NCI-H1694 (cell line): ENCODE results near the gene CRHBP.
"Not testable (repeated sequence)": the region's sequence is repeated elsewhere in the genome, so short reads cannot be mapped to it uniquely, and the experiment has no call there.

Source experiments
- DNase-seq: peaks from one replicate; lab custom pipeline; 2025; lab: John Stamatoyannopoulos, UW

Gene CRHBP, protein sequence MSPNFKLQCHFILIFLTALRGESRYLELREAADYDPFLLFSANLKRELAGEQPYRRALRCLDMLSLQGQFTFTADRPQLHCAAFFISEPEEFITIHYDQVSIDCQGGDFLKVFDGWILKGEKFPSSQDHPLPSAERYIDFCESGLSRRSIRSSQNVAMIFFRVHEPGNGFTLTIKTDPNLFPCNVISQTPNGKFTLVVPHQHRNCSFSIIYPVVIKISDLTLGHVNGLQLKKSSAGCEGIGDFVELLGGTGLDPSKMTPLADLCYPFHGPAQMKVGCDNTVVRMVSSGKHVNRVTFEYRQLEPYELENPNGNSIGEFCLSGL

DNA sequence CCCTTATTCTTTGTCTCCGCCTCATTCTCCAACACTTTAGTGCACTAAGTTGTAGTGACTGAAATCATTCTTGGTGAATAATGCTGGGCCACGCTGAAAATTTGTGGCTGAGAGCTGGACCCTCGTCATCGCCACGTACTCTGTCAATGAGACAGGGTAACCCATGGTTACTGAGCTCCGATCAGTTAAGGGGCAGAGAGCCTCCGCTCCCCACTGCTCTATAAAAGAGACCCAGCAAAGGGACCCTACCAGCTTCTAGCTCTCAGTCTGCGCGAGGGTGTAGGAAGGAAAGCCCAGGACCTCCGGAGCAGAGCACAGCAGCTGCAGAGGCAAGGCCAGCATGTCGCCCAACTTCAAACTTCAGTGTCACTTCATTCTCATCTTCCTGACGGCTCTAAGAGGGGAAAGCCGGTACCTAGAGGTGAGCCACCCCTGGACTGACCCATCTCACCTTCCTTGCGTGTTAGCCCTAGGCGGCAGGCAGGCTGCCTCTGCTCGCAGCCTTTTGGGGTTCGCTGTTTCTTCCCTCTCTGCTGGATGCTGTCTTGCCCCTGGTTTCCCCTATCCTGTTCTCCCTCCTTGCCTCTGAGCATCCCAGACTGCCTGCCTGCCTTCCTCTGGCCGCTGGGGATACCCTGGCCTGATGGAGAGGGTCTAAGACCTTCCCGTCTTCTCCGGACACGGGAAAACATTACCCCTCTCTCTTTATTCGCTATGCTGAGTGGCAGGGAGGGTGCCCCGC lies at the start of gene CRHBP:
TSS of gene CRHBP (plus strand) at position 251 of the 742 bp plus-strand sequence. CDS start at position 341, 90 bp downstream.
- DNase-seq, result no peak

DNA sequence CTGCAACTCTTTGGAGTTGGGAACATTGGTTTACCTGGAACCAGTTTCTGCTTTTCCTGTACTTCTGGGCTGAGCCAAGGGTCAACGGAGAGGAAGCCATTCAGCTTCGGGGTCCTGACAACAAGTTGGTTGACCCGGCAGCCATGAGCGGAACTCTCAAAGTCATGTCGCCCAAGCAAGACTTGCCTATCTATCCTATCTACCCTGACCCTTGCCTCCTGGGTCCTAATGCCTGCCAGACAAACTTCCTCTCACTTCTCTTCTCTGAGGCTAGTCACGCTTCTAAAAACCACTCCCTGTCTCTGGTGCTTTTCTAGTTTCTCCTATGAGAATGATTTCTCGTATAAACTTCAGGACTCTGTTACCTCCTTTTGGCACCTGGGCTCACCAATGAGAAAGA lies 44.7 kb upstream of the CRHBP start:
- no peak for DNase-seq

DNA sequence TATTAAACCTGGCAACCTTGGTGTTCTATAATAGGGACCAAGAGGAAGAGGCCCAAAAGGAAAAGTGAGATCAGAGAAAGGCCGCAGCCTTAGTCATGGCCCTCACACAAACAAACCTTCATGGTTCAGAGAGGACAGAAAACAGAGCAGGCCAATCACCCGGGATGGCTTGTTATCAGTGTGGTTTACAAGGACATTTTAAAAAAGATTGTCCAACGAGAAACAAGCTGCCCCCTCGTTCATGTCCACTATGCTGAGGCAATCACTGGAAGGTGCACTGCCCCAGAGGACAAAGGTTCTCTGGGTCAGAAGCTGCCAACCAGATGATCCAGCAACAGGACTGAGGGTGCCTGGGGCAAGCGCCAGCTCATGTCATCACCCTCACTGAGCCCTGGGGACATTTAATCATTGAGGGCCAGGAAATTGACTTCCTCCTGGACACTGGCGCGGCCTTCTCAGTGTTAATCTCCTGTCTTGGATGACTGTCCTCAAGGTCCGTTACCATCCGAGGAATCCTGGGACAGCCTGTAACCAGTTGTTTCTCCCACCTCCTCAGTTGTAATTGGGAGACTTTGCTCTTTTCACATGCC lies 42.4 kb upstream of the CRHBP start:
- not testable (repeated sequence) for DNase-seq

DNA sequence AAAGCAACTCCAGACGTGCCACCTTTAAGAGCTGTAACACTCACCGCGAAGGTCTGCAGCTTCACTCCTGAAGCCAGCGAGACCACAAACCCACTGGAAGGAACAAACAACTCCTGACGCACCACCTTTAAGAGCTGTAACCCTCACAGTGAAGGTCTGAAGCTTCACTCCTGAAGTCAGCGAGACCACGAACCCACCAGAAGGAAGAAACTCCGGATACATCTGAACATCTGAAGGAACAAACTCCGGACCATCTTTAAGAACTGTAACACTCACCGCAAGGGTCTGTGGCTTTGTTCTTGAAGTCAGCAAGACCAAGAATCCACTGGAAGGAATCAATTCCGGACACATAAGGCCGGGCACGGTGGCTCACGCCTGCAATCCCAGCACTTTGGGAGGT lies 38.2 kb upstream of the CRHBP start:
- DNase-seq, result not testable (repeated sequence)

DNA sequence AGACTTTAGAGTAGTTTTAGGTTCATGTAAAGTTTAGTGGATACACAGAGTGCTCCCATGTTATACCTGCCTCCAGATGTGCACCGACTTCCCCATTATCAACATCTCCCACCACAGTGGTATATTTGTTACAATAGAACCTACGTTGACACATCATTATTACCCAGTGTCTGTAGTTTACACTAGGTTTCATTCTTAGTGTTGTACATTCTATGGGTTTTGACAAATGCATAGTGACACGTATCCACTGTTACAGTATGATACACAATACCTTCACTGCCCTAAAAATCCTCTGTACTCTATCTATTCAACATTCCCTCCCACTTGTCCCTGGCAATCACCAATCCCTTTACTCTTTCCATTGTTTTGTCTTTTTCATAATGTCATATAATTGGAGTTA lies 34.3 kb upstream of the CRHBP start:
- no peak for DNase-seq

DNA sequence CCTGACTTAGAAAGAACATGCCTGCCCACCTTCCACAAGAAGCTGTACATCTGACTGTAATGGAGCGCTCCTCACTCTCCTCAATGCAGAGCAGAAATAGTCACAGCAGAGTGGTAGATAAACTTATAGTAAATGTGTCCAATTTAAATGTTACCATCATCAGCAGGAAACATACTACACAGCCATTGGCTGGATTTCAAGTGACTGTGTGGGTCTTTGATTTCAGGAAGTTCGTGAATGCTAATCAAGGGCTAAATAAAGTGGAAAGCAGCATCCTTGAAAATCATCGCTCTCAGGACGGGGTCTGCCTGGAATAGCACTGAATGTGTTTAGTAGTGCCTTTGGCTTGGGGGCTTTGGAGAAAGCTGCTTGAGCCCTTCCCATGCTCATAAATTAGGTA lies 32.4 kb upstream of the CRHBP start:
- DNase-seq, result no peak

DNA sequence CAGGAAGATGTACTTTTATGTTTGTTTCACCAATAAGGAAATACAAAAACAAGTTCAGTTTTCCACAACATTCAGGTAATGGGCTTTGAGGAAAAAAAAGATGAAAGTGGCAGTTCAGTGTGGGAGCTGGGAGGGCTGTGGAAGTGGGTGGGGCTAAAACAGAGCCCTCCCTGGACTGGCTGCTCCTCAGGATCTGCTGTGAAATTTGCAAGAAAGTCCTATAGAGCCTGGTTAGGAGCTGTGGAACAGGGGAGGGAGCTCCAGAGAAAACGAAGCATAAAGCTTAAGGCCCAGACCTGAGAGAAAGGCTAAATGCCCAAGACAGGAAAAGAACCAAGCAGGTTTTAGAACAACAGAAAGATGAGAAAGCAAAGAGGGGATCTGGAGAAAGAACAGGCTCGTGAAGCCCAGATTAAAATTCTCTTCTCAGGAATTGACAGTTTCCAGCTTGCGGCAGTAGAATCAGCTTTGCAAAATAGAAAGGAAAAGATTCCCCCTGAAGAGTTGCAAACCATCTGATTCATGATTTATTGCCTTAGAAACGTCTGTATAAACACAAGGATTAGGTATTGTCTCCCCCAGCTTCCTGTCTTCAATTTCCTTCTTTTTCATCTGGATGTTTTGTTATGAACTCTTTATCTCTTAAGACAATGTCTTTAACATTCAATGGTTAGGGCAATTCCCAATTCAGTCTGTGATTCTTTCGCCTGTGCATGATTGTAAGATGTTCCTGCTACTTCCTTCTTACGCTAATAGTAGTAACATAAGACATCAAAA lies 26.3 kb upstream of the CRHBP start:
- DNase-seq, result no peak

DNA sequence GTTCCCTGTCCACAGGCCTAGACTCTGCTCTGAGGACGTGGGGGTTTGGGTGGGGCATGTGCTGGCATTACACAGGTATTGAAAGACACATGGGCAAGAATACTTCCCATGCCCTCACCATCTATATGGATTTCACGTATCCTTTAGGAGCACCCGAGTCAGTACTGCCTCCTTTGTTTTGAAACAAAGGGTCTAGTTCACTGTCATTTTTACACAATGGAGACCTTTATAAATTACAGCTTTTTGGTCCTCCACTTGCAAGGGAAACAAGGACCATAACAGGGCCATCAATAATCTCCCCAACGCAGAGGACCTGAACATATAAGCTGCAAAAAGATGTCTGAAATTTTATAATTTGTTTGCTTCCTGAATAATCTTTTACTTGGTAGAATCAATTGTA lies 24.9 kb upstream of the CRHBP start:
- DNase-seq, result no peak

DNA sequence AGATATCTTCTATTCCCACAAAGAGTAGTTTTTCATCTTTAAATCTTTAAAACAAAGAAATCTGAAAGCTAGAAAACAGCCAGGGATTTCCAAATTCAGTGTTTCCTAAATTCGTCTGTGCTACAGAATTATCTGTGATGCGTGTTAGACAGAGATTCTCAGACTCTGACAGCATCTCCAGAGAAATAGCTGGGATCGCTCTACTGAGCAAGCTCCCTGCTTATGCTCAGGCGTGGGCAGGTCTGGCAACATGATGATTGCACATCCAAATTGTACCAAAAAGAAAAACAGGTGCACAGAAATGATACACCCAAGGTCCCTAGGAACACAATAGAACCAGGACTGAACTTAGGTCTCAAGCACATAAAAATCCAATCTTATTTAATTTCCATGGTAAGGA lies 22.8 kb upstream of the CRHBP start:
- DNase-seq, result no peak

DNA sequence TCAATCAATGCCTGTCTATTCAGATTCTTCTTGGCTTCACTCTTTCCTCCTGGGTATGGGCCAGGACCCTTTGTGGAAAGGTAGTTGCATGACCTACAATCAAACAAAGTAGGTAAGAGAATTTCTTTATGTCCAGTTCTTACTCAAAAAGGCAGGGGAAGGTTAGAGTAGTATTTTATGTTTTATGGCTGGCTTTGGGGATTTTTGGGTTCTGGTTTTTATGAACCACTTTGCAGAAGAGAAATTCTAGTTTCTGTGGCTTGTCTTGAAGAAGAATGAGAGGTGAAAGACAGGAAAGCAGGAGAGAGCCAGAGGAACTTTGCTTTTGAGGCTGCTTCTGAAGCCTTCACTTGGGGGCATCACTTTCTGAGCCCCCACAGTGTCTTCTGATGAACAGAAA lies 14.7 kb upstream of the CRHBP start:
- no peak for DNase-seq

DNA sequence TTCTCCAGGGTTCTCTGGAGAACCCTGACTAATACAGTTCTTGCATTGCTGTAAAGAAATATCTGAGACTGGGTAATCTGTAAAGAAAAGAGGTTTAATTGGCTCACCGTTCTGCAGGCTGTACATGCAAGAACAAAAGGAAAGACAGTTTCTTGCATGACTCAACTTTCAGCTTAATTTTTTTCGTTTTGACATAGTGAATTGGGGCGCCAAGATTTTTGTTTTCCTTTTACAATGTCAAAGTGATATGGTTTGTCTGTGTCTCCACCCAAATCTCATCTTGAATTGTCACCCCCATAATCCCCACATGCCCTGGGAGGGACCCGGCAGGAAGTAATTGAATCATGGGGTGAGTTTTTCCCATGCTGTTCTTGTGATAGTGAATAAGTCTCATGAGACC lies 11.8 kb upstream of the CRHBP start:
- no peak for DNase-seq

DNA sequence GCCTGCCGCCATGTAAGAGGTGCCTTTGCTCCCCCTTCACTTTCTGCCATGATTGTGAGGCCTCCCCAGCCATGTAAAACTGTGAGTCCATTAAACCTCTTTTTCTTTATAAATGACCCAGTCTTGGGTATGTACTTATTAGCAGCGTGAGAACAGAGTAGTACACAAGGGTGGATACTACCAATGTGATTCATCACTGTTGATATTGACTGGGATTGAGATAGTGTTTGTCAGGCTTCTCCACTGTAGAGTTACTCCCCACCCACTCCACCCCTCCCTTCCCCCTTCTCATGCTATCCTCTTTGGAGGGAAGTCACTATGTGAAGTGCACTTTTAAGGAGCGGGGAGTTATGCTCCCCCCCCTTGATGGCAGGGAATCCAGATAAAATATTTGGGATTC lies 11.4 kb upstream of the CRHBP start:
- DNase-seq, result no peak

DNA sequence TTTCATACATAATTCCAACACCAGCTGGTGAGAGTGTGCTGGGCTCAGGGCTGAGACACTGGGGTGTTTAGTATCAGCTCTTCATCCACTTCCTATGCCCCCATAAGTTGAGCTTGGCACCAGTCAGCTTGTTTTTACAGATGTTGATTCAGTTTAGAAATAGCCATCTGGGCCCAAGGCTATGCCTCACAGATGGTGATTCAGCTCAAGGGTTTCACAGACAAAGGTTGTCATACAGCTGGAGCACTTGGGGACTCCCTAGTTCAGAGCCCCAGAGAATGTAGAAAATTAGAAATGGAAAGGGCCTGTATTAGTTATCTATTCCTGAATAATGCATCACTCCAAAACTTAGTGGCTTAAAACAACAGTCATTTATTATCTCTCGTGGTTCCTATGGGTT lies 10.3 kb upstream of the CRHBP start:
- DNase-seq, result no peak

DNA sequence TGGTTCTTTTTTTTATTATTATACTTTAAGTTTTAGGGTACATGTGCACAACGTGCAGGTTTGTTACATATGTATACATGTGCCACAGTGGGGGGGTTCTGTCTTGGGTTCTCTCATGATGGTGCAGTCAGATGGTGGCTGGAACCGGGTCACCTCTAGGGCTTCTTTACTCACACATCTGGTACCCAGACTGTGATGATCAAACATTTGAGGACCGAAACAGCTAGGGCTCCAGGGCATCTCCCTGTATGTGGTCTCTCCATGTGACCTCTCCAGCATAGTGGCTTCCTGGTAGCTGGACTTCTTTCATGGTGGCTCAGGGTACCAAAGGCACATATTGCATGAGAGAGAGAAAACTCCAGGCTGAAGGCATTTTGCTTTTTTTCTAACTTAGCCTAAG lies 9.8 kb upstream of the CRHBP start:
- no peak for DNase-seq

DNA sequence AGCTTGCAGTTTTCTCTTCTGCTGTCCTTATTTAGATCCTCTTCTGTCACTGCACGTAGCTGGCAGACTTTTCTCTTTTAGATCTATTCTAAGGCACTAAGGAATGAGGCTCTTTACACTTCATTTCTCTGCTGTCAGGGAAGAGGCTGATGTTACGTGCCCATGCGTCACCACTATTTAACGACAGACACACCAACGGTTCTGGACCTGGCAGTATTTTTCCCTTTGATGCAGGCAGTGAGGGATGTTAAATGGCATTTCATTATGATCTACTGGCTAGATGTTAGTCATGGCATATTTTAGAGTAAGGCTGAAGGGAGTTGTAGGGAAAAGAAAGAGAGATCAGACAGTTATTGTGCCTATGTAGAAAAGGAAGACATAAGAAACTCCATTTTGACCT lies 8.2 kb upstream of the CRHBP start:
- no peak for DNase-seq

DNA sequence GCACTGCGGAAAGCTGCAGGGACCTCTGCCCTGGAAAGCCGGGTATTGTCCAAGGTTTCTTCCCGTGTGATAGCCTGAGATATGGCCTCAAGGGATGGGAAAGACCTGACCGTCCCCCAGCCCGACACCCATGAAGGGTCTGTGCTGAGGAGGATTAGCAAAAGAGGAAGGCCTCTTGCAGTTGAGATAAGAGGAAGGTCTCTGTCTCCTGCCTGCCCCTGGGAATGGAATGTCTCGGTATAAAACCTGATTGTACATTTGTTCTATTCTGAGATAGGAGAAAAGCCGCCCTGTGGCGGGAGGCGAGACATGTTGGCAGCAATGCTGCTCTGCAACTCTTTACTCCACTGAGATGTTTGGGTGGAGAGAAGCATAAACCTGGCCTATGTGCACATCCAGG lies 7.6 kb upstream of the CRHBP start:
- not testable (repeated sequence) for DNase-seq

DNA sequence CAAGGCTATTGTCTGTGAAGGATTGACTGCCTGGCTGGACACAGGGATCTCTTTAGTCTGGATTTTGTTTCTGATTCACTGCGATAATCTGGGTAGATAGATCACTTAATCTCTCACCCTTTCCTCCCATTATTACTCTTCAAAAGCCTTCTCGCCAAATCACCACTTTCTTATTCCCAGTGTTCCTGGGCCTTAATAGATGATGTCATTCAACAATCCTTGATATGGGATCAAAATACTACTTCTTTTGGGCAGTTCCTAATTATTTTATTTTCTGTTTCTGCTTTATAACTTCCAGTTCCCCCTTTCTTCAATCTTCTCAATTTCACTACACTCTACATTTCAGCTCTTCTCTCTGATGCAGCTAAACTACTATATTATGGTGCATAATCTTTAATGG lies 6.8 kb upstream of the CRHBP start:
- DNase-seq, result no peak

DNA sequence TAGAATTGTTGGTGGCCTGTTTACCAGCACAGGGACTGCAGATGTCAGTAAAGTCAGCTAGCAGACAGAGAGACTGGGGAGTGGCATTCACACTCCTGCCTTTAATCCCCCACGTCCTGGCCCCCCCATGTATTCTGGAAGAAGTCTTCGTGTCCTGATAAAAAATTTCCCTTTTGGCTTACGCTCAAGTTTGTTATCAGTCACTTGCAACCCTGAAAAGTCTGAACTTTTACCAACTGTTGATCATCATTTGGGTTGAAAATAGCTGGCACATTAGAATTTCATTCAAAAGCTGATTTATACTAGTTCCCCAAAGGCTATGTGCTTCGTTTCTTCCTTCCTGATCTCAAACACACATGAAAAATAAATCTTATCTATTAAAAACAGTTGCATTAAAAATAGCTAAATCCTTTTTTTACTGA lies 5.8 kb upstream of the CRHBP start:
- DNase-seq, result no peak

DNA sequence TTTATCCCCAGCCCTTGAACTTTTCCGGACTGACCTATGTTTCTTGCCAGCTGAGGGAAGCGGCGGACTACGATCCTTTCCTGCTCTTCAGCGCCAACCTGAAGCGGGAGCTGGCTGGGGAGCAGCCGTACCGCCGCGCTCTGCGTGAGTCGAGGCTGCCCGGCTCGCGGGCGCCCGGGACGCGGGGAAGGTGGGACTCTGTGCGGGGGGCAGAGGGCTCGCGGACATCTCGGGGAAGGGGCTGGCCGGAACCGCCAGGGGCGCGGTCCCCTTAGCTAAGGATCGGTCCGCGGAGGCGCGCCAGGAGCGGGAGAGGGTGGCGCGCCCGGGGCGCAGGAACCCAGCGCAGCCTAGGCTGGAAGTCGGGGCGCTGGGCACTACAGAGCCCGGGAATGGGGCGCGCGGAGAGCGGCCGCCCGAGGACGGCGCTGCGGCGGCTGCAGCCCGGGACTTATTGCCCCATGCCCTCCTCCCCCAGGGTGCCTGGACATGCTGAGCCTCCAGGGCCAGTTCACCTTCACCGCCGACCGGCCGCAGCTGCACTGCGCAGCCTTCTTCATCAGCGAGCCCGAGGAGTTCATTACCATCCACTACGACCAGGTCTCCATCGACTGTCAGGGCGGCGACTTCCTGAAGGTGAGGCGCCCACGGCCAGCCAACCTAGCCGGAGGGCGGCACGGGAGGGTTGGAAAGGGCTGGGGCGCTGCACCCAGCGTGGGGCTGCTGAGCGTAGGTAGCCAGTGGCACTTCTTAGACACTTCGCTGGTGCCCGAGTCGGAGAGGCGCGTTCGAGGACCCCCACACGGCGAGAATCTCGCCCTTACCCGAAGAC lies 922 bp downstream of the CRHBP start:
- no peak for DNase-seq

DNA sequence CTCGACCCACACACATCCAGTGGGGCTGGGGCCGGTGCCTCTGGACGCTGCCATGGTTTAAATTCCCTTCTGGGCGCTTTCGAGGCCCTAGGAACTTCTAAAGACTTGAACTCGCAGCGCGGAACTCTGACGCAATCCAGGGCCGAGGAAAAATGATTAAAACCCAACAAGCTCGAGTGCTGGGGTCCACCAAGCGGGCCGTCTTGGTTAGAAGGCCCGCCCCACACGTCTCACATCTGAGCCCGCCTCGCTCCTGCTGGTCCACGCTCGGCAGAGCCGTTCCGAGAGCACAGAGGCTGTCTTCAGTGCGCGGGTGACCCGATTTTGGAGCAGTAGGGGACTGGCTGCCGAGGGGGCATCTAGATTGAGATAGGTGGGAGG lies 1.5 kb downstream of the CRHBP start:
- no peak for DNase-seq

DNA sequence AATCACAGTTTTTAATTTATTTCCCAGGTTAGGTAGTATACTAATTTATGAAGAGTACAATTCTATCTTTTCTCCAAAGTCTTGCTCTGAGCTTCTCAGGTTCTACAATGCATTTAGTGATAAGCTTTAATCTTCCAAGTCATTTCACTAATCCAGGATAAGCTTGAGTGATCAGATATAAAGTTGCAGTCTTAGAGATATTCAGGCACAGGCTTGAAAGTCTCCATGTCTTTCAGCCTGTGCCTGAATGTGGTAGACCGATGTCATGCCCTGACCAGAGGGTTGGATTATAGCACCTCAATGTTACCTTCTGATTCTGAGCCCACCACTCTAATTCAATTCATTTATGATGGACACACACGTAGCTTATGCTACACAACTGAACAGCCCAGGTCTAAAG lies 3.2 kb downstream of the CRHBP start:
- no peak for DNase-seq
